Upper lobe of right lung (tissue), 1 donor: ENCODE results near the gene BMI1. TPM values are rescaled to one million over a fixed set of nuclear protein-coding genes. Genes with fewer than 3 reads are reported as not detected.

Experiments
- ATAC-seq: fragments of 200-7000 bp; cut with Tn5 transposase; one replicate; pipeline ENCODE4 v1.9.1; 2020; ENCODE audit warnings: mild to moderate bottlenecking, moderate library complexity
- DNase-seq: peaks from one replicate; pipeline ENCODE4 v3.0.0-alpha.2; 2020
- H3K27ac ChIP-seq: fragments of 200-600 bp; one replicate; pipeline ENCODE4 v1.8.0; 2022
- H3K27me3 ChIP-seq: fragments of 200-600 bp; one replicate; pipeline ENCODE4 v1.8.0; 2022; ENCODE audit warnings: mild to moderate bottlenecking
- H3K36me3 ChIP-seq: fragments of 200-600 bp; one replicate; pipeline ENCODE4 v1.8.0; 2022
- H3K4me1 ChIP-seq: fragments of 200-600 bp; one replicate; pipeline ENCODE4 v1.8.0; 2022
- H3K4me3 ChIP-seq: fragments of 200-600 bp; one replicate; pipeline ENCODE4 v1.8.0; 2022; ENCODE audit warnings: mild to moderate bottlenecking
- H3K9me3 ChIP-seq: fragments of 200-600 bp; one replicate; pipeline ENCODE4 v1.8.0; 2022
- CTCF ChIP-seq: fragments of 200-600 bp; IDR thresholded peaks from one replicate; pipeline ENCODE4 v1.8.0; 2022; ENCODE audit warnings: antibody characterized with exemption
- intact Hi-C: fragments of 100-400 bp; cut with DNase I; formaldehyde crosslinking; loops from one replicate; pipeline ENCODE4 v1.11.0; 2022
- total RNA-seq: library from RNA; stranded (reverse); fragmentation: NEBNext Ultra II Directional; extraction: Animal tissue kit (Norgen Biotek cat#: 25700); gene quantifications from one replicate; pipeline ENCODE4 v1.2.1, GENCODE V29; 2021
- donor health status: DM: no; HTN: yes; CAD: no; lungs with severe emphysema.

BMI1 gene
- total RNA-seq, 1 donor from 2014 or later, result 50.9 TPM

GRCh38 chr10:22363305-22363704, 42.4 kb downstream of the BMI1 start:
- Histone ChIP-seq H3K27ac (no peak overlapping the region), H3K4me1 (no peaks in the 10 kb centered on the region), H3K9me3 (no peaks in the 10 kb centered on the region), H3K27me3 (peaks cover 6% of the 10 kb centered on the region), H3K36me3 (no peaks in the 10 kb centered on the region), H3K4me3 (no peak overlapping the region)
- no peak for TF ChIP-seq CTCF
- ATAC-seq (no peak), DNase-seq (no peak)
- intact Hi-C loops, result no loop called here

GRCh38 chr10:22364407-22365140, 43.7 kb downstream of the BMI1 start:
- DNase-seq (no peak), ATAC-seq (no peak)
- Histone ChIP-seq H3K27me3 (peaks cover 6% of the 10 kb centered on the region), H3K9me3 (no peaks in the 10 kb centered on the region), H3K4me1 (no peaks in the 10 kb centered on the region), H3K4me3 (no peak overlapping the region), H3K27ac (no peak overlapping the region), H3K36me3 (no peaks in the 10 kb centered on the region)
- intact Hi-C loops, result no loop called here
- no peak for TF ChIP-seq CTCF

- Histone ChIP-seq H3K4me3 (no peak overlapping the region), H3K36me3 (no peaks in the 10 kb centered on the region), H3K4me1 (no peaks in the 10 kb centered on the region), H3K9me3 (no peaks in the 10 kb centered on the region), H3K27ac (no peak overlapping the region), H3K27me3 (peaks cover 6% of the 10 kb centered on the region)
- ATAC-seq (peak; percentile 61), DNase-seq (no peak)
- intact Hi-C loops, result no loop called here
- TF ChIP-seq CTCF, result no peak
These were observed 44.3 kb downstream of the BMI1 start for GRCh38 chr10:22365233-22365632.

- ATAC-seq (no peak), DNase-seq (no peak)
- intact Hi-C loops, result no loop called here
- Histone ChIP-seq H3K27ac (no peak overlapping the region), H3K36me3 (no peaks in the 10 kb centered on the region), H3K4me1 (no peaks in the 10 kb centered on the region), H3K4me3 (no peak overlapping the region), H3K27me3 (peaks cover 6% of the 10 kb centered on the region), H3K9me3 (no peaks in the 10 kb centered on the region)
- no peak for TF ChIP-seq CTCF
These were observed 44.9 kb downstream of the BMI1 start for GRCh38 chr10:22365644-22366434.

GRCh38 chr10:22366435-22366703, 45.5 kb downstream of the BMI1 start:
- Histone ChIP-seq H3K9me3 (no peaks in the 10 kb centered on the region), H3K27me3 (peaks cover 6% of the 10 kb centered on the region), H3K4me1 (no peaks in the 10 kb centered on the region), H3K36me3 (no peaks in the 10 kb centered on the region), H3K27ac (no peak overlapping the region), H3K4me3 (no peak overlapping the region)
- no peak for TF ChIP-seq CTCF
- no peak for ATAC-seq
- no peak for DNase-seq
- intact Hi-C loops, result no loop called here
